ENCODE data around the gene TCAF1. TPM values are rescaled to one million over a fixed set of nuclear protein-coding genes. Genes with fewer than 3 reads are reported as not detected.
"Not testable (repeated sequence)": the region's sequence is repeated elsewhere in the genome, so short reads cannot be mapped to it uniquely, and the experiment has no call there.

TCAF1 gene
- total RNA-seq, 1 donor from 2014 or later, result 64.5 TPM

DNA sequence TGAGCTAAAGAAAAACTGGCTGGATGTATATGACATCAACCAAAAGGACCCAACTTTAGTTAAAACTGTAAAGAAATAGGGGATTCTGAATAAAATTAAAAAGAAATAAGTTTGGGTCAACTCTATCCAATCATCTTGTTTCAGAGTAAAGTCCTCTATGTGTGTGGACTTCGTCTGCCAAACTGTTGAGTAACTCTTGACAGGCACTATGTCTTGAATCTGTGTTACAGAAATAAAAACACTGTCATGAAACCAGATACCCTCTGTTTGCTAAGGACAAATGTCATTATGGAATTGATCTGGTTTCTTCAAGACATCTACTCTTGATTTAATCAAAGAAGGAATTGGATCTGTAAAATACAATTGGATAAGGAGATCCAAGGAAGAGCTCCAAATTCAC is 46.5 kb downstream of the TCAF1 start:
- DNase-seq (ENCODE audit: low spot score), result not testable (repeated sequence)

GRCh38 chr7:143850682-143851081 is 51.3 kb downstream of the TCAF1 start:
- no peak for DNase-seq (ENCODE audit: low spot score)

DNA sequence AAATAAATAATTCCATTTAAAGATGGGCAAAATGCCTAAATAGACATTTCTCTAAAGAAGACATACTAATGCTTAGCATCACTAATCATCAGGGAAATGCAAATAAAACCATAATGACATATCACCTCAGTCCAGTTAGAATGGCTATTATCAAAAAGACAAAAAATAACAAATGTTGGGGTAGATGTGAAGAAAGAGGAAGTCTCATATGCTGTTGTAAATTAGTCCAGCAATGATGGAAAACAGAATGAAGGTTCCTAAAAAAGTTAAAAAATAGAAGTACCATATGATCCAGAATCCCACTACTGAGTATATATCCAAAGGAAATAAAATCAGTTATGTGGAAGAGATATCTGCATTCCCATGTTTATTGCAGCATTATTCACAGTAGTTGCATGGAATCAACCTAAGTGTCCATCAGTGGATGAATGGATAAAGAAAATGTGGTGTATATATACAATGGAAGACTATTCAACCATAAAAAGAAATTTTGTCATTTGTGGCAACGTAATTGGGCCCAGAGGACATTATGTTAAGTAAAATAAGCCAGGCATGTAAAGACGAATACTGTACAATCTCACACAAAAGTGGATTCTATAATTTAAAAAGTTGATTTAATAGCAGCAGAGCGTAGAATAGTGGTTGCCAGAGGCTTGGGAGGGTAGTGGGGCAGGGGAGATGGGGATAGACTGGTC is 52.0 kb downstream of the TCAF1 start:
- DNase-seq (ENCODE audit: low spot score), result no peak

DNA sequence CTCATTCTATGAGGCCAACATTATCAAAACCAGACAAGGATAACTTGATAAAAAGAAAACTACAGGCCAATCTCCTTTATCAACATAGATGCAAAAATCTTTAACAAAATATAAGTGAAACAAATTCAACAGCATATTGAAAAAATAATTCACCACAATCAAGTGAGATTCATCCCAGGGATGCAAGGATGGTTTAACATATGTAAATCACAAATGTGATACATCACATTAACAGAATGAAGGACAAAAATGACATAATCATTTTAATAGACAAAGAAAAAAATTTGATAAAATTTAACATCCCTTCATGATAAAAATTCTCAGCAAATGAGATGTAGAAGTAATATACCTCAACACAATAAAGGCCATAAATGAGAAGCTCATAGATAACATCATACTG is 53.8 kb downstream of the TCAF1 start:
- no peak for DNase-seq (ENCODE audit: low spot score)

GRCh38 chr7:143846692-143847091 is 55.3 kb downstream of the TCAF1 start:
- no peak for DNase-seq (ENCODE audit: low spot score)

- DNase-seq (ENCODE audit: low spot score), result not testable (repeated sequence)
Observed at GRCh38 chr7:143841696-143842095, 60.3 kb downstream of the TCAF1 start.

DNA sequence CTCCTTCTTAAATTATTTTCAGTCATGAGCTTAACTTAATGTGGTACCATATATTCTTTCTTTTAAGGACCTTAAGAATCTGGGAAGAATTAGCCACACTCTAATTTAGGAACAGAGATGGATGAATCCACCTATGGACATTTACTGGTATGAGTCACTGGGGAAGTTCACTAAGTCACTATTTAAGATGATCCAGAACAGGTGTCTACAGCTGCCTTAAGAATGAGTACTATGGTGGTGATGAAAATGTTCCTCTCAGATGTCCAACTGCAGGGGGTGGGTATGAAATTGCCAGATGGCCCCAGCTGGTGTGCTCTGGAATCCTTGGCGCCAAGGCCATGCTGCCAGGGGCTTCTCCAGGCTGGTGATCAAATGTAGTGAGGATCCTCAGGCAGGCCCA is 61.9 kb downstream of the TCAF1 start:
- not testable (repeated sequence) for DNase-seq (ENCODE audit: low spot score)

DNA sequence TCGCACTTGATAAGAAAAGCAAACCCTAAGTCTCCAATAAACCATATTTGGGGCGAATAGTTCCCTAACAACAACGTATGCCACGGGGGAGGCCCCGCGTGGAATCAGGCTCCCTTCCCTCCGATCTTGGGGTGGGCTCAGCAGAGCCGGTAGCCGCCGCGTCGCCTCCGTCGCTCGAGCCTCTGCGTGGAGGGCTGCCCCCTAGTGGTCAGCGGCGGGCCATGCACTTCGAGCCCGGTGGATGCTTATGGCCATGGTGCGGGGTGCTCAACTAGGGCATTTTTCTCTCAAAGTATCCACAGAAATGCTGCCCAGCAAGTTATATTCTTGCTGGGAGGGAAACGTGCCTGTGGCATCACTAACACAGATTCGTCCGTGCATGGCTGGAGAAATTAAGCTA is 64.8 kb downstream of the TCAF1 start:
- peak; percentile 95 for DNase-seq (ENCODE audit: low spot score)

- DNase-seq (ENCODE audit: low spot score), result peak; percentile 95
Observed at GRCh38 chr7:143836622-143837021, 65.4 kb downstream of the TCAF1 start.

DNA sequence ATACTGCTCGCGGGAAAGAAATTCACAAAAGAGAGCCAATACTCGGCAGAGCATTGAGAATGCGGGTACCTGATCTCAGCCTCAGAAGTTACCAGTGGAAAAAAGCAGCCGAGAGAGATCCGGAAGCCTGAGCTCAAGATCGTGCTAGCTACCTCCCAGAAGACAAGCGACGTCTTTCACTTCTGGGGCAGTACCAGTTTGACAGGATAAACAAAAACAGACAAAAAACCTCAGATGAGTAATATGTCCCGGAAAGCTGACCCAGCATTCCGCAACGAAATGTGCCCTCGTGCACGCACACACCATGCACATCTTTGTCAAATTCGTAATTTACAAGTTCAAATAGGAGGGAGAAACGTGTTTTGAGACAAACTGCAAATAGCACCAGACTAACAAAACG is 65.9 kb downstream of the TCAF1 start:
- DNase-seq (ENCODE audit: low spot score), result not testable (repeated sequence)

DNA sequence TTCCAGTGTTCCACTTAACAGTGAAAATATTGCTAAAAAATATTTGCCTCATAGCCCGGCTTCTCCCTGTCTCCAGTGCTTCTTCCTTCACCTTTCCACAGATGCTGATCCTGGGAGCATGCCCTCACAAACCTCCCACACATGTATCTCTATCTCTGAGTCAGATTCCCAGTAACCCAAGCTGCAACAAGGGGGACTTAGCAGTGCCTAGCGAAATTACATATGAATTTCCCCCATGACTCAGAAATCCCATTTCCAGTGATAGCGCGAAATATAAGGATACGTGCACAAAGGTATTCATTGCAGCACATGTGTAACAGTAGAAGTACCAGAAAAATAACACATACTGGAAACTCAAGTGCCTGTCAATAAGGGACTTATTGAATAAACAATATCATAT is 75.4 kb downstream of the TCAF1 start:
- not testable (repeated sequence) for DNase-seq (ENCODE audit: low spot score)

DNA sequence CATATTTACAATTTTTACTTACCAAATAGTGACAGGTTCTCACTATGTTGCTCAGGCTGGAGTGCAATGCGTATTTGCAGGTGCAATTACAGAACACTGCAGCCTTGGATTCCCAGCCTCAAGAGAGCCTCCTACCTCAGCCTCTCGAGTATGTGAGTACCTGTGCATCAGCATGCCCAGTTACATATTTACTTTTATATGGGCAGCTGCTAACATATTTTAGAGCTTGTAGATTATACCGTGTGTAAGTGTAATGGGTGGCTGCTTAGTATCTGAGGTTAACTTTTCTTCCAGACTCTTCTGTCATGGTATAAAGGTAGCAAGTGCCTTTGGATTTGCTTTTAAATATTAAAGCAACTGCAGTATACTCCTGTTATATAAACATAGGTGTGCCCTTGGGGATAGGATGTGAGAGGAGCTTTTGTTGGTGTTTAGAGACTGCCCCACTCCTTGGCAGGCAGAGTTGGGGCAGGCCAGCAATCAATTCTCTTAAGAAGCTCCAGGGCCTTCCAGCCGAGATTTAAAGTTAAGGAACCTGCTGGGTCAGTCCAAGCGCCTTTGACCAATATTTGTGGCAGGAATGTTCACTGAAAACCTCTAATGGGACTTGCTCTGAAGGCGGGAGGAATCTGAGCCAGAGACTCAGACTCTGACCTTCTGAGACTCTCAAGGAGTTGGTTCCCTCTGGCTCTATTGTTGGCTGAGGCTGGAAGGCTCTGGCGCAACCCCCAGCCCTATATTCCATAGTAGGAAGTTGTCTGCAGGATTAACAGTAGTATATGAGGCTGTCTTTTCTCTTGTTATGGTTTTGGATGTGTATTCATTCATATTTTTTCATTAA is 77.5 kb downstream of the TCAF1 start:
- not testable (repeated sequence) for DNase-seq (ENCODE audit: low spot score)

GRCh38 chr7:143823634-143824294 is 78.2 kb downstream of the TCAF1 start:
- not testable (repeated sequence) for DNase-seq (ENCODE audit: low spot score)

- DNase-seq (ENCODE audit: low spot score), result not testable (repeated sequence)
Observed at GRCh38 chr7:143821392-143822277, 80.3 kb downstream of the TCAF1 start.

- not testable (repeated sequence) for DNase-seq (ENCODE audit: low spot score)
Observed at GRCh38 chr7:143817873-143818272, 84.1 kb downstream of the TCAF1 start.

- DNase-seq (ENCODE audit: low spot score), result peak; percentile 10
Observed at GRCh38 chr7:143816471-143817133, 85.4 kb downstream of the TCAF1 start.

DNA sequence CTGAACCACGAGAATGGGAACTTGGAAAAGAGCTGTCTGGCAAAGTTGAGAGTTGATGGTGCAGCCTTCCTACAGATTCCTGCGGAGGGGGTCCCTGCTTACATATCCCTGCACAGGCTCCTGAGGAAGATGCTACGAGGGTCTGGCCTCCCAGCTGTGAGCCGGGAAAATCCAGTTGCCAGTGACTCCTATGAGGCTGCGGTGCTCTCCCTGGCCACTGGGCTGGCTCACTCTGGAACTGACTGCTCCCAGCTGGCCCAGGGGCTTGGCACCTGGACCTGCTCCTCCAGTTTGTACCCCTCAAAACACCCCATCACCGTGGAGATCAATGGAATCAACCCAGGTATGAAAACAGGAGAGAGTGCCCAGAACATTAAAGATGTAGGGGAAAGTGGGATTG is 91.3 kb downstream of the TCAF1 start:
- not testable (repeated sequence) for DNase-seq (ENCODE audit: low spot score)

DNA sequence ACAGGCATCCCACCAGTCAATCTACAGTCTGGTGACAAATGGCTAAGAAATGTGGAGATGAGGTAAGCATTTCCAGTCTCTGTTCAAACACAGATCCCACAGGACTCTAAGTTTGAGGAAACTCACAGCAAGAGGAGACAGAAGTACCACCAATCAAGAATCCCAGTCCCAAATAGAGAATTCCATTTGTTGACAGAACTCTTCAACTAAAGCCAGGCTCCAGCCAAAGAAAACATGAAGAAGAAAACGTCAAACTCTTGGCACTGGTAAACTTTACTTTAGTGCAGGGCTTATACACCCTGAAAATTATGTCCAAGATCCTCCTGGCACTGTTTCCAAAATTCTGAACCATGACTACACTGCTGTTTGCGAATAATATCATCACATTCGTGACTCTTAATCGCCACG is 95.3 kb downstream of the TCAF1 start:
- not testable (repeated sequence) for DNase-seq (ENCODE audit: low spot score)

All from mucosa of gallbladder (tissue), 1 donor.